ENCODE results near the gene TOR3A. TPM values are rescaled to one million over a fixed set of nuclear protein-coding genes. Genes with fewer than 3 reads are reported as not detected.
"Not testable (repeated sequence)": the region's sequence is repeated elsewhere in the genome, so short reads cannot be mapped to it uniquely, and the experiment has no call there.

TOR3A gene
- total RNA-seq, 1 donor, result 35.4 TPM

GRCh38 chr1:179129702-179130473 is 48.0 kb downstream of the TOR3A start:
- TF ChIP-seq, protein P1, sequence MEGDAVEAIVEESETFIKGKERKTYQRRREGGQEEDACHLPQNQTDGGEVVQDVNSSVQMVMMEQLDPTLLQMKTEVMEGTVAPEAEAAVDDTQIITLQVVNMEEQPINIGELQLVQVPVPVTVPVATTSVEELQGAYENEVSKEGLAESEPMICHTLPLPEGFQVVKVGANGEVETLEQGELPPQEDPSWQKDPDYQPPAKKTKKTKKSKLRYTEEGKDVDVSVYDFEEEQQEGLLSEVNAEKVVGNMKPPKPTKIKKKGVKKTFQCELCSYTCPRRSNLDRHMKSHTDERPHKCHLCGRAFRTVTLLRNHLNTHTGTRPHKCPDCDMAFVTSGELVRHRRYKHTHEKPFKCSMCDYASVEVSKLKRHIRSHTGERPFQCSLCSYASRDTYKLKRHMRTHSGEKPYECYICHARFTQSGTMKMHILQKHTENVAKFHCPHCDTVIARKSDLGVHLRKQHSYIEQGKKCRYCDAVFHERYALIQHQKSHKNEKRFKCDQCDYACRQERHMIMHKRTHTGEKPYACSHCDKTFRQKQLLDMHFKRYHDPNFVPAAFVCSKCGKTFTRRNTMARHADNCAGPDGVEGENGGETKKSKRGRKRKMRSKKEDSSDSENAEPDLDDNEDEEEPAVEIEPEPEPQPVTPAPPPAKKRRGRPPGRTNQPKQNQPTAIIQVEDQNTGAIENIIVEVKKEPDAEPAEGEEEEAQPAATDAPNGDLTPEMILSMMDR (IDR thresholded peaks at IDR 0.05; ENCODE audit: insufficient read depth, low read depth, low read length), result no peak
- peak overlapping the region; percentile 46 for H3K4me3 ChIP-seq (ENCODE audit: low read depth, low read length)

DNA sequence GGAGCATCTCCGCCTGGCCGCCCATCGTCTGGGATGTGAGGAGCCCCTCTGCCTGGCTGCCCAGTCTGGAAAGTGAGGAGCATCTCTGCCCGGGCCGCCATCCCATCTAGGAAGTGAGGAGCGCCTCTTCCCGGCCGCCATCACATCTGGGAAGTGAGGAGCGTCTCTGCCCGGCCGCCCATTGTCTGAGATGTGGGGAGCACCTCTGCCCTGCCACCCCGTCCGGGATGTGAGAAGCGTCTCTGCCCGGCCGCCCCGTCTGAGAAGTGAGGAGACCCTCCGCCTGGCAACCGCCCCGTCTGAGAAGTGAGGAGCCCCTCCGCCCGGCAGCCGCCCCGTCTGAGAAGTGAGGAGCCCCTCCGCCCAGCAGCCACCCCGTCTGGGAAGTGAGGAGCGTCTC is 53.3 kb downstream of the TOR3A start:
- not testable (repeated sequence) for DNase-seq (ENCODE audit: low read depth)

More at GRCh38 chr1:179129702-179130473, 48.0 kb downstream of the TOR3A start:
- peak; percentile 72 for DNase-seq (ENCODE audit: low read depth)

GRCh38 chr1:179135707-179136106 is 53.8 kb downstream of the TOR3A start:
- not testable (repeated sequence) for H3K4me3 ChIP-seq (ENCODE audit: low read depth, low read length); DNase-seq (ENCODE audit: low read depth)

More for the DNA sequence above, 53.3 kb downstream of the TOR3A start:
- H3K4me3 ChIP-seq (ENCODE audit: low read depth, low read length), result not testable (repeated sequence)

GRCh38 chr1:179137617-179138255 is 55.9 kb downstream of the TOR3A start:
- H3K4me3 ChIP-seq (ENCODE audit: low read depth, low read length), result no peak overlapping the region
- TF ChIP-seq, protein P1 (IDR thresholded peaks at IDR 0.05; ENCODE audit: insufficient read depth, low read depth, low read length), result no peak
- peak; percentile 76 for DNase-seq (ENCODE audit: low read depth)

GRCh38 chr1:179138755-179139154 is 56.9 kb downstream of the TOR3A start:
- DNase-seq (ENCODE audit: low read depth); H3K4me3 ChIP-seq (ENCODE audit: low read depth, low read length): not testable (repeated sequence)

GRCh38 chr1:179141592-179142251 is 59.9 kb downstream of the TOR3A start:
- TF ChIP-seq, protein P1 (IDR thresholded peaks at IDR 0.05; ENCODE audit: insufficient read depth, low read depth, low read length), result no peak
- H3K4me3 ChIP-seq (ENCODE audit: low read depth, low read length), result peak overlapping the region; percentile 80
- DNase-seq (ENCODE audit: low read depth), result peak; percentile 79

DNA sequence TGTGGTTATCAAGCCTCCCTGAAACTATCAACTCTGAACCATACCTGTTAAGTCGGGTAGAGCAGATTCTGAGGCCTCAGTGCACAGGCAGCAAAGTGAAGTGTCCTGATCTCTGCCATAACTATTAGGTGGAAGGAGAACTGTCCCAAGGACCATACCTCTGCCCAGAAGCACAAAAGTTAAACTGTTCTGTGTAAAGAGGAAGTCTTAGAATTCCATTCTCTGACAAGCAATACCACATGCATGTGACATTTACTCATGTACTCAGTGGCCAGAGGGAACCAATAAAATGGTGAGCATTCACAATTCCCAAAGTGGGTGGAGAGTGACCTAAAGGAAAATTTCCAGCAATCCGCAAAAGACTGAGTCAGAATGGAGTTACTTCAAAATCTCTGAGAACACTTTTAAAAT is 61.0 kb downstream of the TOR3A start:
- DNase-seq (ENCODE audit: low read depth), result peak; percentile 99
- TF ChIP-seq, protein P1 (IDR thresholded peaks at IDR 0.05; ENCODE audit: insufficient read depth, low read depth, low read length), result no peak
- H3K4me3 ChIP-seq (ENCODE audit: low read depth, low read length), result peak overlapping the region; percentile 80

- TF ChIP-seq, protein P1 (IDR thresholded peaks at IDR 0.05; ENCODE audit: insufficient read depth, low read depth, low read length), result no peak
- DNase-seq (ENCODE audit: low read depth), result peak; percentile 96
- H3K4me3 ChIP-seq (ENCODE audit: low read depth, low read length), result peak overlapping the region; percentile 80
Observed at GRCh38 chr1:179143322-179143721, 61.5 kb downstream of the TOR3A start.
